HG02610 (cell line): ENCODE measurements around the gene GPER1.

Source experiments
- ATAC-seq: cut with Tn5 transposase; IDR thresholded peaks from one replicate; pipeline ENCODE4 v1.9.1; 2021; ENCODE audit warnings: mild to moderate bottlenecking, moderate library complexity; ENCODE audit not compliant: unreplicated experiment

The GPER1 gene

DNA sequence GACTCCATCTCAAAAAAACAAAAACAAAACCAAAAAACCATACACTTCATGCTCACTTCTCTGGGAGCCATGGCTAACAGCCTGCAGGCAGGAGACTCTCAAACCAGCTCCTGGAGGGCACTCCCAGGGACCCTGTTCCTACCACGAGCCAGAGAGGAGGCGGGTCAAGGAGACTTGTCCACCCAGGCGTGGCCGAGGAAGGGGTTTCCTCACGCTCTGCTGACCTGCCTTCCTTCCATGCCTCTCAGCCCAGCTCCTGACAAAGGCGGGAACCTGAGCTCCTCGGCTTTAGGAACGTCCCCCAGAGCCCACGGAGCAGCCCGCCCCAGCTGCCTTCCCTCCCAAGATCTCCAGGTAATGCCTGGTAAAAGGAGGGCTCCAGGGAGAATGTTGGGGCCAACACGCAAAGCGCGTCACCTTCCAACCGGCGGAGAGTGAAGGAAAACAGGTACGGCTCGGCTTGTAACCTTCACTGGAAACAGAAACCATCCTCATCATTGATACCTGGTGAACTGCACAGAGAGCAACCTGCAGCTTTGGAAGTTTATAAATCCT lies 34.0 kb upstream of the GPER1 start:
- ATAC-seq = no peak

DNA sequence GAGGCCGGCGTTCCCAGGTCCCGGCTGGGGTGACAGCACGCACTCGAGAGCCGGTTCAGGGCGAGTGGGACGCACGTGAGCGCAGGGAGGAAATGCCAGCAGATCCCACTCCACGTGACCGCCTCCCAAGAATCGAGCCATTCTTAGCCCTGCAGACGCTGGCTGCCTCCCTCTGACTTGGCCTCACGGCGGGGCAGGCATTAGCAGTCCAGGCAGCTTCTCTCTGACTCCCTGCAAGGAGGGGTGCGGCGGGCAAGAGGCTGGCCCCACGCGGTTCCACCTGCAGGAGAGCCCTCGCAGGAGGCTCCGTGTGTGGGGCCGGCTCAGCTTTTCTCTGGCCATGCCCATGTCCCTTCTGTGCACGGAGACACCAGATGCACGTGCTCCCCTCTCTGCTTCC lies 33.5 kb upstream of the GPER1 start:
- ATAC-seq = no peak

DNA sequence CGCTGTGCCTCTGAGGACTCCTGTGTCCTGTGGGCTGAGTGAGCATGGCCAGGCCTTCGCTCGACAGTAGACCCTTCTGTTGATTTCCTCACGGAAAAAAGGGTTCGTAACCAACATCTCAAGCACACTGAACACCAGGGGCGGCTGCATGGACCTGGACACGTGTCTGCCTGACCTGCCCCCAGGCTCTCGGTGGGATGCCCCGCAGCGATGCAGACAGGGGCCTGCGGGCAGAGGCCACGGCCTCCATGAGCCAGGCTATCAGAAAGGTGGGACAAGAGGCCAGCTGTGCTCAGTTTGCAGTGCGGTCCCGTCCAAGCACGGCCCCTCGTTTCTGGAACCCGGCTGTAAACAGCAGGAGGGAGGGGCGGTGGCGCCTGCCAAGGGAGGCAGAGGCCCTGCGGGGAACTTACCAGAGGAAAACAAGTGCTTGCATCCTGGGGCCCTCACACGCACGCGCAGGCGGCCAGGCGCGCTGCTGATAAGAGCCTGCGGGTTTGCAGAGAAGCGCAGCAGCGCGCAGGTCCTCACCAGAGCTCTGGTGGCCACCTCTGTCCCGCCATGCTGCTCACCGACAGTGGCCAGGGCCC lies 33.0 kb upstream of the GPER1 start:
- ATAC-seq = no peak

DNA sequence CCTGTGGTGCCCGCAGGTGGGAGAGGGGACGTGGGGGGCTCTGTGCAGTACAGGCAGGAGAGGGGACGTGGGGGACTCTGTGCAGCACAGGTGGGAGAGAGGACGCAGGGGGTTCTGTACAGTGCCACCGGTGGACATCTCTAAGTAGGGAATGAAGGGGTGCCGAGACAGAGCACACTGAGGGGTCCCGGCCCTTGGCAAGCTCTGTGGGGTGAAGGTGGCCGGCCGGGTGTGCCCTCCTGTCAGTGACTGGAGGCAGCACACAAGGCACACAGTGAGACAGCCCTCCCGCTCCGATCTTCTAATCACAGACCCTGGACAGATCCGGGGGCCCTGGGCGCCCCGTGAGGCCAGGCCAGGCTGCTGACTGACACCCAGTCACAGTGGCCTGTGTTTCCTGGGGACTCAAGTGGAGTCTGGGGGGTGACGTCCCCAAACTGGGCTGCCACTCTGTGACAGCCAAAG lies 32.4 kb upstream of the GPER1 start:
- no peak for ATAC-seq

DNA sequence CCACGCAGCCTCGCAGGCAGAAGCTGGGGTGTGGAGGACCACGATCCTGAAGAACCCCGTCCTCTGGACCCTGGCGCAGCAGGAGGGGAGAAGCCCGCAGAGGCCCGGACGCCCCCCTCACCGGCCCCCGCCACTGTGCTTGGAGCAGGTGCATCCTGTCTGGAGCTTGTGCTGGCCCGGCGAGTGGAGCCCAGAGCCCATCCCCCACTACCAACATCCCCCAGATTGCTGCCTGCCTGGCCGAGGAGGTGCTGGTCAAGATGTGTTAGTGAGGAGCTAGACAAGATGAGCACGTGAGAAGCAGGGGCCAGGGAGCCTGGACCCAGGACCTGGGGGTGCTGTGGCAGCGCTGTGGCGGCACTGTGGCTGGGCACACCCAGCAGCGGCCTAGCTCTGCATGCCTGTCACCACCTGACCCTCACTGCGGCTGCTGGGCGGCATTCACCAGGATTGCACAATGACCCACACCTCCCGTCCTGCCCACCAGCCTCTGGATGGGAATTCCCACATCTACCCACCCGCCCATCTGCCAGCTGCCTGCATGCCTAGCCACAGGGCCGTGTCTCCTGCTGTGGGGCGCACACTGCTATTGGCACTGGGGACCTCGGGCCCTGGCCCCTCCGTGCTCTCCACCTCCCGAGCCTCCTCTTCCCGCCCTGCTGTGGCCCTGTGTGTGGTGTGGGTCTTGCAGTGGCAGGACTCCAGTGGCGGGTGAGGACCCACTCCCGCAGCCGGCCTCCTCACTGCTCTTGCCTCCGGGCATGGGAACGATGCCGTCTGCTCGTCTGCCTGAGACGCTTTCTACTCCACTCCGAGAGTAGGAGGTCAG lies 31.7 kb upstream of the GPER1 start:
- ATAC-seq = no peak

DNA sequence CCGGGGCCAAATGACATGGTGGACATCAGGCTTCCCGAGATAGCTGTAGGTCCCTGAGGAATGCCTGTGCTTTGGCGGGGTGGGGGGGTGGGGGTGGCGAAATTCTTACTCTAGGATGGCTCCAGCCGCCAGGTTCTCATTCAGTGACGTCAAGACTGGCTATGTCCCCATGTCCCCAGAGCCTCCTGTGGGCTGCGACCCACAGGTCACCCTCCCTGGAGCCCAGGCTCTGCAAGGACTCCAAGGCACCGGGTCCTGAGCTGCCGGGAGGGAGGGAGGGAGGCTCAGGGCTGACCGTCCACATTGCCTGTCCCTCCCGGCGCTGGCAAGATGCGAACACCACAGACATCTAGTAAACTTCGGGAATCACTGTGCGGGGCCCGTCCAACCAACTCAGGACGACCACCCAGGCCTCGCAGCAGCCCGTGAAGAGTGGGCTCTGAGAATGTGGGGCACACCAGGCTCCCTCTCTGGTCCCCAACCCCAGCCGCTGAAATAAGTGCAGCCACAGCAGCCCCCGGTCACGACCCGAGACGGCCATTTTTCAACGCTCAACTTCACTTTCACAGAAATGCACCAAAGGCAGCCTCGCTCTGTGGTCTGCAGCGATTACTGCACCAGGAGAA lies 31.0 kb upstream of the GPER1 start:
- no peak for ATAC-seq

DNA sequence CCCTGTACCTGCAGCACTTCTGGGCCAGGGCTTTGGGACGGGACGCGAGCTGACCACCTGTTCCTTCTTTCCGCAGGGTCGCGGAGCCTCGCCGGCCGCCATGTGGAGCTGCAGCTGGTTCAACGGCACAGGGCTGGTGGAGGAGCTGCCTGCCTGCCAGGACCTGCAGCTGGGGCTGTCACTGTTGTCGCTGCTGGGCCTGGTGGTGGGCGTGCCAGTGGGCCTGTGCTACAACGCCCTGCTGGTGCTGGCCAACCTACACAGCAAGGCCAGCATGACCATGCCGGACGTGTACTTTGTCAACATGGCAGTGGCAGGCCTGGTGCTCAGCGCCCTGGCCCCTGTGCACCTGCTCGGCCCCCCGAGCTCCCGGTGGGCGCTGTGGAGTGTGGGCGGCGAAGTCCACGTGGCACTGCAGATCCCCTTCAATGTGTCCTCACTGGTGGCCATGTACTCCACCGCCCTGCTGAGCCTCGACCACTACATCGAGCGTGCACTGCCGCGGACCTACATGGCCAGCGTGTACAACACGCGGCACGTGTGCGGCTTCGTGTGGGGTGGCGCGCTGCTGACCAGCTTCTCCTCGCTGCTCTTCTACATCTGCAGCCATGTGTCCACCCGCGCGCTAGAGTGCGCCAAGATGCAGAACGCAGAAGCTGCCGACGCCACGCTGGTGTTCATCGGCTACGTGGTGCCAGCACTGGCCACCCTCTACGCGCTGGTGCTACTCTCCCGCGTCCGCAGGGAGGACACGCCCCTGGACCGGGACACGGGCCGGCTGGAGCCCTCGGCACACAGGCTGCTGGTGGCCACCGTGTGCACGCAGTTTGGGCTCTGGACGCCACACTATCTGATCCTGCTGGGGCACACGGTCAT lies 30.3 kb upstream of the GPER1 start:
- no peak for ATAC-seq

DNA sequence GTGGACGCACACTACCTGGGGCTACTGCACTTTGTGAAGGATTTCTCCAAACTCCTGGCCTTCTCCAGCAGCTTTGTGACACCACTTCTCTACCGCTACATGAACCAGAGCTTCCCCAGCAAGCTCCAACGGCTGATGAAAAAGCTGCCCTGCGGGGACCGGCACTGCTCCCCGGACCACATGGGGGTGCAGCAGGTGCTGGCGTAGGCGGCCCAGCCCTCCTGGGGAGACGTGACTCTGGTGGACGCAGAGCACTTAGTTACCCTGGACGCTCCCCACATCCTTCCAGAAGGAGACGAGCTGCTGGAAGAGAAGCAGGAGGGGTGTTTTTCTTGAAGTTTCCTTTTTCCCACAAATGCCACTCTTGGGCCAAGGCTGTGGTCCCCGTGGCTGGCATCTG lies 29.6 kb upstream of the GPER1 start:
- no peak for ATAC-seq

DNA sequence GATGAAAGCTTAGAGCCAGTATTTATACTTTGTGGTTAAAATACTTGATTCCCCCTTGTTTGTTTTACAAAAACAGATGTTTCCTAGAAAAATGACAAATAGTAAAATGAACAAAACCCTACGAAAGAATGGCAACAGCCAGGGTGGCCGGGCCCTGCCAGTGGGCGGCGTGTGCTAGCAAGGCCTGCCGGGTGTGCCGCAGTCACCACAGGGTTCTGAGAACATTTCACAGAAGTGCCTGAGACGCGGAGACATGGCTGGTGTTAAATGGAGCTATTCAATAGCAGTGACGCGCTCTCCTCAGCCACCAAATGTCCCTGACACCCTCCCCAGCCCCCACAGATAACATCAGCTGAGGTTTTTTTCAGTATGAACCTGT lies 29.1 kb upstream of the GPER1 start:
- ATAC-seq = no peak

DNA sequence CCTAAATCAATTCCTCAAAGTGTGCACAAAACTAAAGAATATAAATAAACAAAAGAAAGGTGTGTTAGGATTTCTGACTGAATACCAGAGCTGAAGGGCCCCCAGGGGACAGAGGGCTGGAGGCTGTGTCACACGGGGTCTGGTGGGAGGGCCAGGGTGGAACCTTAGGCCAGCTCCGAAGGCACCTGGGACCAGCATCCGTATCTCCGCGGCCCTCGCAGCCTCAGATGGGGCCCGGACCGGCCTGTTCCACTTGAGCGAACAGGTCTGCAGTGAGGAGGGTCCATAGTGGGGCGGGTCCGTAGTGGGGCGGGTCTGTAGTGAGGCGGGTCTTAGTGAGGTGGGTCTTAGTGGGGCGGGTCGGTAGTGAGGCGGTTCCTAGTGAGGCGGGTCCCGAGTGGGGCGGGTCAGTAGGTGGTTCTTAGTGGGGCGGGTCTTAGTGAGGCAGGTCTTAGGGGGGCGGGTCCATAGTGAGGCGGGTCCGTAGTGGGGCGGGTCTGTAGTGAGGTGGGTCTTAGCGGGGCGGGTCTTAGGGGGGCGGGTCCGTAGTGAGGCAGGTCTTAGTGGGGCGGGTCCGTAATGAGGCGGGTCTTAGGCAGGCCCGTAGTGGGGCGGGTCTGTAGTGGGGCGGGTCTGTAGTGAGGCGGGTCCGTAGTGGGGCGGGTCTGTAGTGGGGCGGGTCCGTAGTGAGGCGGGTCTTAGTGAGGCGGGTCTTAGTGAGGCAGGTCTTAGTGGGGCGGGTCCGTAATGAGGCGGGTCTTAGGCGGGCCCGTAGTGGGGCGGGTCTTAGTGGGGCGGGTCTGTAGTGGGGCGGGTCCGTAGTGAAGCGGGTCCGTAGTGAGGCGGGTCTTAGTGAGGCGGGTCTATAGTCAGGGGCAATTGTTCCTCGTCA lies 28.5 kb upstream of the GPER1 start:
- no peak for ATAC-seq

DNA sequence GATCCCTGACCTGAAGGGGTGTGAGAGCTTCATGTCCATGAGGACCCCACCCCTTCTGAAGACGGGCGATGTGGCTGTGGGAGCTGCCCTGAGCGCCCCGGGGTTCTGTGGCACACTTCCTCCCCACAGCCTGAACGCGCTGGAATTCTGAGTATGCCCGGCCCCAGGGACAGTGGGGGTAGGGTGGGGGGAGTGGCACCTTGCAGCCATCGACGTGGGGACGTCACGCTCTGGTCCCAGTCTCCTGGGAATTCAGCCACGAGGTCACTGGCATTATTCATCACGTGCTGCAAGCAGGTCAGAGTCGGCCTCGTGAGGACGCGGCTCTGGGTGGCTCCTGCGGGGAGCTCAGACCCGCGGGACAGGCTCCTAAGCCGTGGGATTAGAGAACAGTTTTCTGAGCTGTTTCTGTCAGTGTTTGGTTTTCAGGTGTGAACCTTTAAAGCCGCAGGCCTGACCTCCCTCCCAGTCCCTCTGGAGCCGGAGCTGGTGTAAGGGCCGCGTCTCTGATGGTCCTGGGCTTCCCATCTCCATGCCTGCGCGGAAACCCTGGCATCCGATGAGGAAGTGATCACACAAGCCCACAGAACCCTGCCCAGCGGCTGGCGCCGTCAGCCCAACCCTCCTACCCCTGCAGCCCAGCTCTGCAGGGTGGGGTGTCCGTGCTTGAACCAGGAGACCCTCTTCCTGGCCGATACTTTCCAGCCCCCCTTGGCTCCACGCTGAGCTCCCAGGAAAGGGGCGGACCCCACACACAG lies 27.4 kb upstream of the GPER1 start:
- ATAC-seq = peak; percentile 24

DNA sequence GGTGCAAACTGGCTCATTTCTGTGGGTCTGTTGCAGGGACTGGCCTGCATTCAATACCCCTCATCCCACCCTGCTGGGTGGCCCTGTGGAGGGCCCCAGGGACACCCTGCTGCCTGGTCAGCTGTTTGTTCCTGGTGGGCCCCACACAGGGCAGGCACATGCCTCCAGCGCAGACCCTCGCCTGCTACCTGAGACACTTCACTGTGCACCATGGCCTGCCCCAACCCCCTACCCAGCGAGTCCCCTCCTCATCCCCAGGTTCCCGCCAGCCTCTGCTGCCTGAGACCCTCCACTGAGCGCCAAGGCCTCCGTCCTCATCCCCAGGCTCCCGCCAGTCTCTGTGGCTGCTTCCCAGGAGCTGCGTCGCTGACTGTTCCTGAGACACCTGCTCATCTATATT lies 26.7 kb upstream of the GPER1 start:
- ATAC-seq = no peak

DNA sequence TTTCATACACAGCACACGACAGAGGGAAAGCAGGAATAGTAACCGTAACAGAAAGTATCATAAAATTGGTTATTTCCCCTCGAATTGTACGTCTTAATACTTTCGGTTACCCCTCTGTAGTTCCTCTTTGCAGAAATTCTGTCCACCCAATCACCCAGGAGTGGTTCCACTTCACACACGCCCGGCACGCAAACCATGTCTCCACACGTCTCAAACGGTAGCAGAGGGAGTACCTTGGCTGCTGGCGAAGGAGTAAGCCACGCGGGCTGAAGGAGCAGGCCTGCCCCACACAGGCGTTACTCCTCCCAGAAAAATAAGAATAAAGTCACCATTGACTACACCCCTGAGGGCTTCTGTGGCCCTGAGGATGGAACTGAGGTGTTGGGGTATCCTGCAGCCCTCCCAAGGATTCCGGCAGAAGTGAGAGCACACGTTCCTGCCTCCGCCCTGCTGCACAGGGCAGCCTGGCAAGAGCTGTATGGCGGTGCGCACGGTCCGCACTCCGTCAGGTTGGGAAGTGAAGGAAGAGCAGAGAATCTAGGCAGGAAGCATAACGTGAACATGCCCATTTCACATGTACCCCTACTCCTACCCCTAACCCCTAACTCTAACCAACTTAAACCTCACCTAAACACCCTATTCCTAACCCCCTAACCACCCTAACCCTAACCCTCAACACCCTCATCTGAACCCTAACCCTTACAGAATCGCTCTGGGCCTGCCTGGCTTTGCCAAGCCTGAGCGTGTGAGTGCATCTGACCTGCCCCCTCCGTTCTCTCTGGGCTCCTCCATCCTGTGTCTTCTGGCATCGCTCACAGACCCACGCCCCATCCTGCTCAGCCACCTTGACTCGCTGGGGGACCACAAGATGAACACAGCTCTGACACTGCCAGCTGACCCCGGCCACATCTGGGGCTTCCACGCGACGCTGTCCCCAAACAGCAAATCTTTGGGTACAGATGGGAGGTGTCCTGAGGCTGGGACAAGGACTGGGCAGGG lies 25.3 kb upstream of the GPER1 start:
- ATAC-seq = peak; percentile 57

DNA sequence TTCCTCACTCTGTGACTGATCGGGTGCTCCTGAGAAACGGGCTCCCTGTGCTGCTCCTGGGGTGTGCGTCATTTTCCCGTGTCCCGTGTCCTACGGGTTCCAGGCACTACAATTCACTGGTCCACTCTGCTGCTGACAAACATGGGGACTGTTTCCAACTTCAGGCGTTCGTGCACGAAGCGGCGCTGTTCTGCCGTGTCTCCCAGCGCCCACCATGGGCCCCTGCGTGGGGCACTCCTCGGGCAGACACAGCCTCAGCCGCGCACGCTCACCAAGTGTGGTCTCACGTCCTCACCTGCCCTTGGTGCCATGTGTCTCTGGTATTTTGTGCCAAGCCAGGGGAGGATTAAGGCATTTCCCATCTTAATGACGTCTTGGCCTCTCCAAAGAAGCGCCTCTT lies 24.6 kb upstream of the GPER1 start:
- no peak for ATAC-seq

DNA sequence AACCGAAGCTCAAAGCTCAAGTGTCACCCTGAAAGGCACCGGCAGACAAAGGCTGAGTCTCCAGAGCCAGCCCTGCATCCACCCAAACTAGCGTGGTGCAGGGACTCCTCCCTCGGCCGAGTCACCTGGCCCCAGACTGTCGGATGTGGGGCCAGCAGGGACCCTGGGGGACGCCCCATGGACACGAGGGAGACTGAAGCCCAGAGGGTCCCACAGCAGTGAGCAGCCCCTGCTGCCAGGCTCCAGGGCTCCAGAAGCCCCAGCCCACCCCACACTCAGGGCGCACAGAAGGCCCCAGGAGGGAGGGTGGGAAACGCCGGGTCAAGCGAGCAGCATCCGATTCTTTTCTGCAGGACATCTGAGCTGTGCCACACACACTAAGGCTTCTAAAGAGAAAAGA lies 23.3 kb upstream of the GPER1 start:
- ATAC-seq = no peak

DNA sequence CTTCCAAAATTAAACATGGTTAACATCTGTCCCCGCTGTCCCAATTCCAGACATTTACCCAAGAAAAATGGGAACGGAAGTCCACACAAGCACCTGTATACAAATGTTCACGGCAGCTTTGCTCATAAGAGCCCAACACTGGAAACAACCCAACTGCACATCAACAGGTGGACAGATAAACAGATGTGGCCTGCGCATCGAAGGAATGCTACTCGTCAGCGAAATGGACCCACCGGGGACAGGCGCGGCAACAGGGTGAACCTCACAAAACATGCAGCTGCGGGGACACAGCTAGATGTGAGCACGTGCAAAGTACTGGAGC lies 22.7 kb upstream of the GPER1 start:
- ATAC-seq = no peak

DNA sequence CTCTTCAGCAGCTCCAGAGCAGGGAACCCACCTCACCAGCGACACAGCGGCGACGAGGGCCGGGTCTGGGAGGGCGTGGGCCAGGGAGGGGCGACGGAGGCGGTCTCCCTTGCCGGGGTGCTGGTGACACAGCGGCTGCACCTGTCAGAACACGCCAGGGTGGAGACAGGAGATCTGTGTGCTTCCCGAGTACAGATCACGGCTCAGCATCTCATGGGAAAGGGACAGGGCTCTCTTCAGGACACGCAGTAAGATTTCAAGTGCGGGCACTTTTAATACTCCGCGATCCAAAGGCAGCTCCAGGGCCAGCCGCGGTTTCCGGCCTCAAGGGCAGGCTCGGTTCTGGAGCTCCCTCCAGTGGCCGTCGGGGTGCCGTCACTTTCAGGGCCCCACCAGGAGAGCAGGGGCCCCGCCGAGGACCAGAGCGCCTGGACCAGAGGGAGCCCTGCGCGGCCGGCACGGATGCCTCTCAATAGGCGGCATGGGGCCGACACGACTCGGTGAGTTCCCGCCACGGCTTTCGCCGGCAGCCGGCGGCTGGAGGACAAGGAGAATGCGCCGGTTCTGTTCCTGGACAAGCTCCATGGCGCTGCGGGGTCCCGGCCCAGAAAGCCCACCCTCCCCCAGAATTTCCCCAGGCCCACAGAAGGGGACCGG lies 22.2 kb upstream of the GPER1 start:
- ATAC-seq = peak; percentile 46

DNA sequence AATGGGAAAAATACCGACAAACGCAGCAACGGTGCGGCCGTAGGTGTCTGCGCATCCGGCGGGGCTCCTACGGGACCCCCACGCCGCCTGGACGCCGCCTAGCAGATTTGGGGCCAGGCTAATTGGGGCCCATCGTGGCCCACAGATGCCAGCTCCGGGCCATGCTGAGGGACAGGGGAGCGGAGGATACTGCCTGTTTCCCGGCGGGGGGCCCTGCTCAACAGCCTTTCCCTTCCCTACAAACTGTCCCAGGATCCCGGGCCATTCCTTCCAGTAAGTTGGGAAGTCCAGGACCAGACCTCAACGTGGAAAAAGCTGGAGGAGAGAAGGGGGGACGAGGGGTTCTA lies 21.7 kb upstream of the GPER1 start:
- ATAC-seq = no peak
